ENCODE measurements around the gene TAF8. TPM values are rescaled to one million over a fixed set of nuclear protein-coding genes. Genes with fewer than 3 reads are reported as not detected.

The TAF8 gene
- total and polyA plus RNA-seq, 11 donors: 18.5 to 38.7 (median 27.9) TPM

GRCh38 chr6:42038811-42039408, 11.4 kb upstream of the TAF8 start:
- Histone ChIP-seq H3K36me3 (no peaks in the 10 kb centered on the region), H3K4me1 (peaks cover 6 to 67% (median 23%) of the 10 kb centered on the region in 12 donors), H3K27ac (peak overlapping the region in 3 of 12 donors; percentile 28 to 80 (median 65)), H3K9me3 (no peaks in the 10 kb centered on the region), H3K4me3 (peak overlapping the region in 1 of 12 donors; percentile 23), H3K27me3 (no peaks in the 10 kb centered on the region)
- ATAC-seq (no peak), DNase-seq (no peak)
- intact Hi-C loops (cut with DNase I): no loop called here
- no peak for TF ChIP-seq POLR2A (IDR thresholded peaks at IDR 0.05)
- no peak for TF ChIP-seq CTCF (IDR thresholded peaks at IDR 0.05)
- 78 to 84% (median 79%) methylated on average over 1 to 2 of the region's 2 CpGs for WGBS, 4 donors

- Histone ChIP-seq H3K36me3 (no peaks in the 10 kb centered on the region), H3K4me1 (peaks cover 12 to 88% (median 41%) of the 10 kb centered on the region in 12 donors), H3K4me3 (peak overlapping the region in 1 of 12 donors; percentile 3), H3K27ac (peak overlapping the region; percentile 26 to 85 (median 74)), H3K9me3 (no peaks in the 10 kb centered on the region), H3K27me3 (no peaks in the 10 kb centered on the region)
- no peak for TF ChIP-seq POLR2A (IDR thresholded peaks at IDR 0.05)
- no peak for TF ChIP-seq CTCF (IDR thresholded peaks at IDR 0.05)
- DNase-seq (no peak), ATAC-seq (no peak)
- intact Hi-C loops (cut with DNase I): loop anchor here in 9 of 10 donors (5.0 to 10.0 kb wide), 7 partner anchors 99 to 676 kb away; partner anchors contain the start of genes CCND3 (in 2 of the 9), BYSL (in 1 of the 9), MED20 (in 1 of the 9) and USP49 (in 1 of the 9)
- WGBS, 4 donors: 56 to 69% (median 65%) methylated on average over 3 of the region's 3 CpGs
These were observed 9.4 kb upstream of the TAF8 start for GRCh38 chr6:42040856-42041480.

- WGBS, 4 donors: 38 to 48% (median 41%) methylated on average over 7 of the region's 7 CpGs
- no peaks in the 10 kb centered on the region for H3K9me3 ChIP-seq
- no peaks in the 10 kb centered on the region for H3K36me3 ChIP-seq
- ATAC-seq: peak in 1 of 4 donors; percentile 33
- H3K4me3 ChIP-seq: peak overlapping the region in 3 of 12 donors; percentile 3 to 13 (median 8)
- TF ChIP-seq POLR2A (IDR thresholded peaks at IDR 0.05): no peak
- H3K4me1 ChIP-seq: peaks cover 15 to 91% (median 46%) of the 10 kb centered on the region in 12 donors
- intact Hi-C loops (cut with DNase I): loop anchor here in 9 of 10 donors (2.0 to 10.0 kb wide), 9 partner anchors 99 to 677 kb away; partner anchors contain the start of genes CCND3 (in 2 of the 9), BYSL (in 1 of the 9), MED20 (in 1 of the 9) and PRICKLE4 (in 1 of the 9)
- no peaks in the 10 kb centered on the region for H3K27me3 ChIP-seq
- peak overlapping the region; percentile 26 to 85 (median 74) for H3K27ac ChIP-seq
- peak in 3 of 5 donors; percentile 41 to 59 (median 55) for DNase-seq
These were observed 8.8 kb upstream of the TAF8 start for GRCh38 chr6:42041481-42042053.

GRCh38 chr6:42042108-42042507, 8.2 kb upstream of the TAF8 start:
- Histone ChIP-seq H3K9me3 (no peaks in the 10 kb centered on the region), H3K4me3 (peak overlapping the region in 1 of 12 donors; percentile 13), H3K27ac (peak overlapping the region in 11 of 12 donors; percentile 38 to 85 (median 76)), H3K36me3 (no peaks in the 10 kb centered on the region), H3K27me3 (no peaks in the 10 kb centered on the region), H3K4me1 (peaks cover 16 to 95% (median 51%) of the 10 kb centered on the region in 12 donors)
- intact Hi-C loops (cut with DNase I): loop anchor here in 9 of 10 donors (2.0 to 10.0 kb wide), 9 partner anchors 100 to 677 kb away; partner anchors contain the start of genes CCND3 (in 2 of the 9), BYSL (in 1 of the 9), MED20 (in 1 of the 9) and PRICKLE4 (in 1 of the 9)
- DNase-seq (no peak), ATAC-seq (no peak)
- WGBS, 4 donors: 63 to 84% (median 77%) methylated on average over 14 of the region's 14 CpGs
- TF ChIP-seq CTCF (IDR thresholded peaks at IDR 0.05) (no peak), POLR2A (IDR thresholded peaks at IDR 0.05) (no peak)
